Stimulated activated CD4-positive, alpha-beta T cell treated with anti-CD3 and anti-CD28 coated beads, Interleukin-2, amount 100 ng/mL, for 4 hours (primary cell): ENCODE results near the gene KHK.

Experiments
- DNase-seq: peaks from one replicate; pipeline ENCODE4 v3.0.0-alpha.2; 2020; ENCODE audit warnings: low read depth

KHK gene

GRCh38 chr2:27081984-27082772, 4.4 kb upstream of the KHK start:
- DNase-seq = no peak

GRCh38 chr2:27082773-27083409, 3.7 kb upstream of the KHK start:
- DNase-seq = no peak

DNA sequence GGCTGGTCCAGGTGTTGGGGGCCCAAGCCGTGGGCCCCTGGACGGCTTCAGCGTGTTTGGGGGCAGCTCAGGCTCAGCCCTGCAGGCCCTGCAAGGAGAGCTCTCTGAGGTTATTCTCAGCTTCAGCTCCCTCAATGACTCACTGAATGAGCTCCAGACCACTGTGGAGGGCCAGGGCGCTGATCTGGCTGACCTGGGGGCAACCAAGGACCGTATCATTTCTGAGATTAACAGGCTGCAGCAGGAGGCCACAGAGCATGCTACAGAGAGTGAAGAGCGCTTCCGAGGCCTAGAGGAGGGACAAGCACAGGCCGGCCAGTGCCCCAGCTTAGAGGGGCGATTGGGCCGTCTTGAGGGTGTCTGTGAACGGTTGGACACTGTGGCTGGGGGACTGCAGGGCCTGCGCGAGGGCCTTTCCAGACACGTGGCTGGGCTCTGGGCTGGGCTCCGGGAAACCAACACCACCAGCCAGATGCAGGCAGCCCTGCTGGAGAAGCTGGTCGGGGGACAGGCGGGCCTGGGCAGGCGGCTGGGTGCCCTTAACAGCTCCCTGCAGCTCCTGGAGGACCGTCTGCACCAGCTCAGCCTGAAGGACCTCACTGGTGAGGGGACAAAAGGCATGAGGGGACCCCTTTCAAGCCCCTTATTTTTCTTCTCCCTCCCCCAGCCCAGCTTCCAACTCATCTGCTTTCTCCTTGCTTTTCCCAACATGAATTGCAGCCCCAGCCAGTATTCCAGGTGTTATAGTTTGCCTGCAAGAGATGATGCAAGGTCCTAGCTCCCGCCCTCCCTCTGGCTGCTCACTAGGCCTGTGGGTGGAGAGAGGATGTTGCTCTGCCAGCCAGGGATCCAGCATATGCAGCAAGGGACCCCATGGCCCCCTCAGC, 2.9 kb upstream of the KHK start:
- DNase-seq = no peak

DNA sequence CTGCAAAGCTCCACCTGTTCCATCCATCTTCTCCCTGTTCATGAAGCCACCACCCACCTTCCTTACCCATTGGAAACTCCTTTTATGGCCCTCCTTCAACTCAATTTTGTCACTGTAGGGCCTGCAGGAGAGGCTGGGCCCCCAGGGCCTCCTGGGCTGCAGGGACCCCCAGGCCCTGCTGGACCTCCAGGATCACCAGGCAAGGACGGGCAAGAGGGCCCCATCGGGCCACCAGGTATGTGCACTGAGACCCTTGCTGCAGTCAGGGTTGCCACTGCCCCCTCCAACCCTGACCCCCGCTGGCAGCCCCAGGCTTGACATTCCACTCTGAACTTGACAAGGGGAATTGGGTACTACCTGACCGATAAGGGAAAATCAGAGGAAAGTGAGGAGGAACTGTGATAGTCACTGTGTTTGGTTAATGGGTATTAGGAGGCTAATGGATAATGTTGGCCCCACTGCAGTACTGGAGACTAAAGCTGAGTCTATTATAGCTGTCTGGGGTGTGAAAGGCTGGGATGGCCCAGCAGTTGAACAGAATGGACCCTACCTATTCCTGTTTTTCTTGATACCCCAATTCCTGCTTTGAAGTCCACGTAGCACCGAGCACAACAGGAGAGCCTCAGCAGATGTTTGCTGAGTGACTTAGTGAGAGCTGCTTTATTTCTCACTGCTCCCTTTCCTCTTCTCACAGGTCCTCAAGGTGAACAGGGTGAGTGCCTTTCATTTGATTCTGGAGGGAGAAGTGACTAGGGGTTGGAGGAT, 2.1 kb upstream of the KHK start:
- no peak for DNase-seq

DNA sequence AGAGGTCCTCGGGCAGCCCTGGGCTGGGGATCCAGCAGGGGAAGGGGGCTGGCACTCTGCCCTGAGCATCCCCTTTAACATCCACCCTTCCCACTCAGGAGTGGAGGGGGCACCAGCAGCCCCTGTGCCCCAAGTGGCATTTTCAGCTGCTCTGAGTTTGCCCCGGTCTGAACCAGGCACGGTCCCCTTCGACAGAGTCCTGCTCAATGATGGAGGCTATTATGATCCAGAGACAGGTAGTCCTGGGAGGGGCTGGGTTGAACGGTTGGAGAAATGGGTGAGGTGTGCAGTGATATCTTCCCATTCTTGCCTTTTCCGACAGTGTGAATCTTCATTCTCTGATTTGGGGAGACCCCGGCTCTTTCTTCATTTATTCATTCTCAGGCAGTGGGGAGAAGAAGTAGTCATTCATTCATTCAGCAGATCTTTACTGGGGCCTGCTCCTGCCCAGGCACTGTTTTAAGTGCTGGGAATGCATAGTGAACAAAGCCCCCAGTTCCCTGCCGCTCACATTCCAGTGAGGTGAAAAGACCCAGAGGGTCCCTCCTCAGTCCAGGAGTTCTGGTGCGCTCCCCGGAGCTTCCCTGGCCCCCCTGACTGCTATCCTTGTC, 1.4 kb upstream of the KHK start:
- DNase-seq = no peak

GRCh38 chr2:27085673-27086089, 891 bp upstream of the KHK start:
- DNase-seq = no peak

GRCh38 chr2:27086090-27086723, 365 bp upstream of the KHK start:
- peak; percentile 96 for DNase-seq

GRCh38 chr2:27087823-27088410, 1.3 kb downstream of the KHK start:
- no peak for DNase-seq

GRCh38 chr2:27088634-27089033, 2.1 kb downstream of the KHK start:
- no peak for DNase-seq

GRCh38 chr2:27089111-27089954, 2.8 kb downstream of the KHK start:
- no peak for DNase-seq

GRCh38 chr2:27091746-27092695, 5.4 kb downstream of the KHK start:
- no peak for DNase-seq

GRCh38 chr2:27092696-27093429, 6.3 kb downstream of the KHK start:
- no peak for DNase-seq

DNA sequence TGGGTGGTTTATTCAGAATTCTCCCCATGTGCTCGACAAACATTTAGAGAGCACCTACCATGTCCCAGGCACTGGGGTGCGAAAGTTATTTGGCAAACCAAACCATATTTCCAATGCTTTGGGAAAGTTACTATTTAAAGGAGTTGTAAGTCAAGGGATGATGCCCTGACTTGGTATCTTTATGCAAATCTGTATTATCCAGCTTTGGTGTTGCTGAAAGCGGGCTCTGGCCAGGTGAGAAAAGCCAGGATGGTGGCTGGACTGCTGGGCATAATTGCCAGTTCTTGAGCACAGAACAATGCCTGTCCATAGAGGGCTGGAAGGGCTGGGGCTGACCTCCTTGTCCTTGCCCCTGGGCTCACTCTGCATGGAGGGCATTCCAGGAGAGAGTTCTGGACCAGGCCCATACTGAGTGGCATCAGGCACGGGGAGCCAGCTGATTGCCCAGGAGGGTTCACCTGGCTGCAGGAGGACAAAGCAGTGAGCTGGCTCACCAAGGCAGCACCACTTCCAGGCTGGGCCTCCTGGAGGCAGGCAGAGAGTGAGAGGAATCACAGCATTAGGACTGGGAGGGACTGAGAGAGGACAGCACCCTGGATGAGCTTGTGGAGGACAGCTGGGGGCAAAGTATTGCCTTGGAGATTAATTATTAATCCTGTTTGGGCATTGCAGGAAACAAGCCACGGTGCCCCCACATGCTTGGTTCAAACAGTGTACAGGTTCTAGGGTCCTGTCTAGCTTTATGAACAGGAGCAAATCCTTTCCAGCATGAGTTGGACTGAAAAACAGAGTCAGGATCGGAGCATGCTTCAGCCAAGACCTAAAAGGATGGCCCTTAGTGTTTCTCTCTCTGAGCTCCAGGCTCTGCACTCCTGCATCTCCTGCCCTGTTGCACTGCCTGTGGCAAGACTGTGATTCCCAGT, 7.1 kb downstream of the KHK start:
- DNase-seq = no peak

DNA sequence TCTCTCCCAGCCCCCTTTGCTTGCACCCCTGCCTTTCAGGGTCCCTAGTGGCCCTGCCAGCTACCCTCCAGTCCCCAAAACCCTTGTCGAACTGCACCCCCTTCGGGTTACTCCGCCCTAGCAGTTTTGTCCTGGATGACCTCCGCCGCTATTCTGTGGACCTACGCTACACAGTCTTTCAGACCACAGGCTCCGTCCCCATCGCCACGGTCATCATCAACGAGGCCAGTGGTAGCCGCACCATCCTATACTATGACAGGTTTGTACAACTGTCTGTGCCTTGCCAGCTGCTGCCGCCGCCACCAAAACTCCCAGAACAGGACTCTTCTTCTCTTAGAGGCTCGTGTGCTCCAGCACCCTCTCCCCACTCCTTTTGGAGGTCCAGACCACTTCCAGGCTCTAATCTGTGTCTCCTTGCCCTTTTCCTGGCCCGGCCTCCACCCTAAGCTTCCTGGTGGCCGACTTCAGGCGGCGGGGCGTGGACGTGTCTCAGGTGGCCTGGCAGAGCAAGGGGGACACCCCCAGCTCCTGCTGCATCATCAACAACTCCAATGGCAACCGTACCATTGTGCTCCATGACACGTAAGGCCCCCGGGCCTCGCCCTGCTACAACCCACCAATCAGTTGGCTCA, 7.9 kb downstream of the KHK start:
- no peak for DNase-seq

- DNase-seq = no peak
Observed at GRCh38 chr2:27095427-27095744, 8.8 kb downstream of the KHK start.
